NOMO-1 treated with dmso at 0.1 percent for 144 hours (cell line): ENCODE data around the gene SARS1.
"Not testable (repeated sequence)": the region's sequence is repeated elsewhere in the genome, so short reads cannot be mapped to it uniquely, and the experiment has no call there.

Experiments used
- DNase-seq: peaks from one replicate; lab custom pipeline; 2025; ENCODE audit not compliant: unreplicated experiment; lab: John Stamatoyannopoulos, UW

SARS1 gene

GRCh38 chr1:109213824-109214693 is at the start of gene SARS1:
Gene SARS1 (plus strand): TSS chr1:109213918. CDS start chr1:109213993, 75 bp downstream.
- DNase-seq: peak; percentile 75

GRCh38 chr1:109164538-109164937 is 49.2 kb upstream of the SARS1 start:
- no peak for DNase-seq

GRCh38 chr1:109167001-109167506 is 46.7 kb upstream of the SARS1 start:
- DNase-seq: no peak

- DNase-seq: no peak
Observed at GRCh38 chr1:109170035-109170764, 43.5 kb upstream of the SARS1 start.

- DNase-seq: no peak
Observed at GRCh38 chr1:109171646-109172045, 42.1 kb upstream of the SARS1 start.

GRCh38 chr1:109176349-109176748 is 37.4 kb upstream of the SARS1 start:
- DNase-seq: not testable (repeated sequence)

- DNase-seq: not testable (repeated sequence)
Observed at GRCh38 chr1:109180715-109181084, 33.0 kb upstream of the SARS1 start.

GRCh38 chr1:109181085-109181806 is 32.5 kb upstream of the SARS1 start:
- DNase-seq: no peak

- no peak for DNase-seq
Observed at GRCh38 chr1:109181807-109182163, 31.9 kb upstream of the SARS1 start.

- DNase-seq: no peak
Observed at GRCh38 chr1:109183058-109183738, 30.5 kb upstream of the SARS1 start.

GRCh38 chr1:109184687-109185086 is 29.0 kb upstream of the SARS1 start:
- no peak for DNase-seq

GRCh38 chr1:109185357-109185756 is 28.4 kb upstream of the SARS1 start:
- no peak for DNase-seq

- no peak for DNase-seq
Observed at GRCh38 chr1:109185990-109186732, 27.6 kb upstream of the SARS1 start.

GRCh38 chr1:109186733-109187086 is 27.0 kb upstream of the SARS1 start:
- DNase-seq: no peak

- DNase-seq: no peak
Observed at GRCh38 chr1:109187127-109187526, 26.6 kb upstream of the SARS1 start.

- no peak for DNase-seq
Observed at GRCh38 chr1:109188200-109188599, 25.5 kb upstream of the SARS1 start.

GRCh38 chr1:109188781-109189180 is 24.9 kb upstream of the SARS1 start:
- no peak for DNase-seq

GRCh38 chr1:109190189-109190588 is 23.5 kb upstream of the SARS1 start:
- DNase-seq: no peak

- DNase-seq: no peak
Observed at GRCh38 chr1:109191377-109191776, 22.3 kb upstream of the SARS1 start.

GRCh38 chr1:109191891-109192290 is 21.8 kb upstream of the SARS1 start:
- no peak for DNase-seq
